ENCODE data around the gene TAGLN2.

The TAGLN2 gene

GRCh38 chr1:159952932-159953331, 27.6 kb upstream of the TAGLN2 start:
- TF ChIP-seq, protein P1, sequence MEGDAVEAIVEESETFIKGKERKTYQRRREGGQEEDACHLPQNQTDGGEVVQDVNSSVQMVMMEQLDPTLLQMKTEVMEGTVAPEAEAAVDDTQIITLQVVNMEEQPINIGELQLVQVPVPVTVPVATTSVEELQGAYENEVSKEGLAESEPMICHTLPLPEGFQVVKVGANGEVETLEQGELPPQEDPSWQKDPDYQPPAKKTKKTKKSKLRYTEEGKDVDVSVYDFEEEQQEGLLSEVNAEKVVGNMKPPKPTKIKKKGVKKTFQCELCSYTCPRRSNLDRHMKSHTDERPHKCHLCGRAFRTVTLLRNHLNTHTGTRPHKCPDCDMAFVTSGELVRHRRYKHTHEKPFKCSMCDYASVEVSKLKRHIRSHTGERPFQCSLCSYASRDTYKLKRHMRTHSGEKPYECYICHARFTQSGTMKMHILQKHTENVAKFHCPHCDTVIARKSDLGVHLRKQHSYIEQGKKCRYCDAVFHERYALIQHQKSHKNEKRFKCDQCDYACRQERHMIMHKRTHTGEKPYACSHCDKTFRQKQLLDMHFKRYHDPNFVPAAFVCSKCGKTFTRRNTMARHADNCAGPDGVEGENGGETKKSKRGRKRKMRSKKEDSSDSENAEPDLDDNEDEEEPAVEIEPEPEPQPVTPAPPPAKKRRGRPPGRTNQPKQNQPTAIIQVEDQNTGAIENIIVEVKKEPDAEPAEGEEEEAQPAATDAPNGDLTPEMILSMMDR (IDR thresholded peaks at IDR 0.05; ENCODE audit: insufficient read depth, low read length, poor library complexity, severe bottlenecking): no peak
- DNase-seq (ENCODE audit: extremely low read depth, insufficient read length): no peak
- Histone ChIP-seq H3K27me3 (replicated peaks; ENCODE audit: control insufficient read depth, insufficient read depth, low read length) (peaks cover 1% of the 10 kb centered on the region), H3K36me3 (ENCODE audit: control insufficient read depth, insufficient read depth, low read length) (no peaks in the 10 kb centered on the region), H3K4me3 (replicated peaks; ENCODE audit: low read depth, low read length) (no peak overlapping the region)

DNA sequence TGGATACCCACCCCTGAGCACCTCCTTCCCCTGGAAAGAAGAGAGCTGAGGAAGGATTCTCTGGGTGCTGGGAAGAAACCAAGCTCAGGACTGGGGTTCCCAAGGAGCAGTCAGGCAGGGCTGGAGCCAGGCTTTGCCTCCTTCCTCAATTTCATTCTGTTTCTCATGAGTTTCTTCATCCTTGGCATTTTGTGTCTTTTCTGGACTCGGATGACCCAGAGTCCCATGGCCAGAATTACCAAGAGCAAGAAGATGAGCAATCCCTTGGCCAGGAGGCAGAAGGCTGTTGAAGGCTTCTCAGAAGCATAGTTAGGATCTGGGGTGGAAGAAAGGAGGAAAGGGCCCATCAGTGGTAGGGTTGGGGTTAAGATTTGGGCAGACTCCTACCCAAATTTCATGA, 26.2 kb upstream of the TAGLN2 start:
- TF ChIP-seq, protein P1 (IDR thresholded peaks at IDR 0.05; ENCODE audit: insufficient read depth, low read length, poor library complexity, severe bottlenecking): no peak
- no peaks in the 10 kb centered on the region for H3K36me3 ChIP-seq (ENCODE audit: control insufficient read depth, insufficient read depth, low read length)
- DNase-seq (ENCODE audit: extremely low read depth, insufficient read length): no peak
- H3K27me3 ChIP-seq (replicated peaks; ENCODE audit: control insufficient read depth, insufficient read depth, low read length): peaks cover 1% of the 10 kb centered on the region
- H3K4me3 ChIP-seq (replicated peaks; ENCODE audit: low read depth, low read length): no peak overlapping the region

- TF ChIP-seq, protein P1 (IDR thresholded peaks at IDR 0.05; ENCODE audit: insufficient read depth, low read length, poor library complexity, severe bottlenecking): no peak
- Histone ChIP-seq H3K4me3 (replicated peaks; ENCODE audit: low read depth, low read length) (no peak overlapping the region), H3K27me3 (replicated peaks; ENCODE audit: control insufficient read depth, insufficient read depth, low read length) (peaks cover 1% of the 10 kb centered on the region), H3K36me3 (ENCODE audit: control insufficient read depth, insufficient read depth, low read length) (no peaks in the 10 kb centered on the region)
- no peak for DNase-seq (ENCODE audit: extremely low read depth, insufficient read length)
Observed at GRCh38 chr1:159951016-159951415, 25.7 kb upstream of the TAGLN2 start.

GRCh38 chr1:159949981-159950381, 24.7 kb upstream of the TAGLN2 start:
- no peak for DNase-seq (ENCODE audit: extremely low read depth, insufficient read length)
- Histone ChIP-seq H3K36me3 (ENCODE audit: control insufficient read depth, insufficient read depth, low read length) (no peaks in the 10 kb centered on the region), H3K4me3 (replicated peaks; ENCODE audit: low read depth, low read length) (no peak overlapping the region), H3K27me3 (replicated peaks; ENCODE audit: control insufficient read depth, insufficient read depth, low read length) (peaks cover 1% of the 10 kb centered on the region)
- TF ChIP-seq, protein P1 (IDR thresholded peaks at IDR 0.05; ENCODE audit: insufficient read depth, low read length, poor library complexity, severe bottlenecking): no peak

GRCh38 chr1:159949123-159949522, 23.8 kb upstream of the TAGLN2 start:
- Histone ChIP-seq H3K4me3 (replicated peaks; ENCODE audit: low read depth, low read length) (no peak overlapping the region), H3K36me3 (ENCODE audit: control insufficient read depth, insufficient read depth, low read length) (no peaks in the 10 kb centered on the region), H3K27me3 (replicated peaks; ENCODE audit: control insufficient read depth, insufficient read depth, low read length) (peaks cover 3% of the 10 kb centered on the region)
- DNase-seq (ENCODE audit: extremely low read depth, insufficient read length): no peak
- TF ChIP-seq, protein P1 (IDR thresholded peaks at IDR 0.05; ENCODE audit: insufficient read depth, low read length, poor library complexity, severe bottlenecking): no peak

GRCh38 chr1:159947942-159948341, 22.6 kb upstream of the TAGLN2 start:
- Histone ChIP-seq H3K4me3 (replicated peaks; ENCODE audit: low read depth, low read length) (no peak overlapping the region), H3K27me3 (replicated peaks; ENCODE audit: control insufficient read depth, insufficient read depth, low read length) (peaks cover 3% of the 10 kb centered on the region), H3K36me3 (ENCODE audit: control insufficient read depth, insufficient read depth, low read length) (no peaks in the 10 kb centered on the region)
- DNase-seq (ENCODE audit: extremely low read depth, insufficient read length): no peak
- TF ChIP-seq, protein P1 (IDR thresholded peaks at IDR 0.05; ENCODE audit: insufficient read depth, low read length, poor library complexity, severe bottlenecking): no peak
